Measurements from ENCODE around the gene ZNF236. TPM values are rescaled to one million over a fixed set of nuclear protein-coding genes. Genes with fewer than 3 reads are reported as not detected.

Gene ZNF236
- total and polyA plus RNA-seq, 8 donors, result 2.6 to 13.3 (median 6.7) TPM

- Histone ChIP-seq H3K27me3 (no peaks in the 10 kb centered on the region), H3K4me1 (no peaks in the 10 kb centered on the region), H3K9me3 (no peaks in the 10 kb centered on the region), H3K27ac (no peak overlapping the region), H3K36me3 (no peaks in the 10 kb centered on the region), H3K4me3 (no peak overlapping the region)
- peak in 2 of 6 donors; percentile 57 to 84 for DNase-seq
- TF ChIP-seq, protein P1, sequence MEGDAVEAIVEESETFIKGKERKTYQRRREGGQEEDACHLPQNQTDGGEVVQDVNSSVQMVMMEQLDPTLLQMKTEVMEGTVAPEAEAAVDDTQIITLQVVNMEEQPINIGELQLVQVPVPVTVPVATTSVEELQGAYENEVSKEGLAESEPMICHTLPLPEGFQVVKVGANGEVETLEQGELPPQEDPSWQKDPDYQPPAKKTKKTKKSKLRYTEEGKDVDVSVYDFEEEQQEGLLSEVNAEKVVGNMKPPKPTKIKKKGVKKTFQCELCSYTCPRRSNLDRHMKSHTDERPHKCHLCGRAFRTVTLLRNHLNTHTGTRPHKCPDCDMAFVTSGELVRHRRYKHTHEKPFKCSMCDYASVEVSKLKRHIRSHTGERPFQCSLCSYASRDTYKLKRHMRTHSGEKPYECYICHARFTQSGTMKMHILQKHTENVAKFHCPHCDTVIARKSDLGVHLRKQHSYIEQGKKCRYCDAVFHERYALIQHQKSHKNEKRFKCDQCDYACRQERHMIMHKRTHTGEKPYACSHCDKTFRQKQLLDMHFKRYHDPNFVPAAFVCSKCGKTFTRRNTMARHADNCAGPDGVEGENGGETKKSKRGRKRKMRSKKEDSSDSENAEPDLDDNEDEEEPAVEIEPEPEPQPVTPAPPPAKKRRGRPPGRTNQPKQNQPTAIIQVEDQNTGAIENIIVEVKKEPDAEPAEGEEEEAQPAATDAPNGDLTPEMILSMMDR (IDR thresholded peaks at IDR 0.05), result peak; percentile 80 to 90 (median 87)
- ATAC-seq, result peak; percentile 66 to 89 (median 81)
- WGBS, 2 donors, result 22 to 23% methylated on average over 11 of the region's 11 CpGs
- peak; percentile 78 for FAIRE-seq
- intact Hi-C loops (cut with DNase I), result loop anchor here in 2 of 3 donors (5.0 to 10.0 kb wide), 3 partner anchors 212 to 654 kb away; no protein-coding TSS in a partner anchor
Measured at GRCh38 chr18:77000527-77000926, 178.2 kb downstream of the ZNF236 start.

- no peaks in the 10 kb centered on the region for H3K27me3 ChIP-seq
- 71 to 72% methylated on average over 18 to 19 of the region's 19 CpGs for WGBS, 2 donors
- TF ChIP-seq, protein P1 (IDR thresholded peaks at IDR 0.05), result no peak
- H3K4me1 ChIP-seq, result no peaks in the 10 kb centered on the region
- ATAC-seq (peak in 2 of 4 donors; percentile 7 to 18), DNase-seq (peak in 1 of 6 donors; percentile 53), FAIRE-seq (no peak)
- H3K27ac ChIP-seq, result no peak overlapping the region
- no peaks in the 10 kb centered on the region for H3K9me3 ChIP-seq
- no peaks in the 10 kb centered on the region for H3K36me3 ChIP-seq
- no peak overlapping the region for H3K4me3 ChIP-seq
- intact Hi-C loops (cut with DNase I), result loop anchor here in 2 of 3 donors (5.0 to 10.0 kb wide), 3 partner anchors 211 to 654 kb away; no protein-coding TSS in a partner anchor
Measured at GRCh38 chr18:77001041-77001440, 178.7 kb downstream of the ZNF236 start.

GRCh38 chr18:77001979-77002378 lies 179.6 kb downstream of the ZNF236 start:
- Histone ChIP-seq H3K27ac (no peak overlapping the region), H3K9me3 (no peaks in the 10 kb centered on the region), H3K36me3 (no peaks in the 10 kb centered on the region), H3K4me3 (no peak overlapping the region), H3K27me3 (no peaks in the 10 kb centered on the region), H3K4me1 (no peaks in the 10 kb centered on the region)
- TF ChIP-seq, protein P1 (IDR thresholded peaks at IDR 0.05), result no peak
- ATAC-seq, result no peak
- intact Hi-C loops (cut with DNase I), result loop anchor here in 2 of 3 donors (5.0 to 10.0 kb wide), 3 partner anchors 210 to 653 kb away; no protein-coding TSS in a partner anchor
- 78 to 87% methylated on average over 7 of the region's 7 CpGs for WGBS, 2 donors
- DNase-seq, result no peak
- FAIRE-seq, result no peak

- Histone ChIP-seq H3K9me3 (no peaks in the 10 kb centered on the region), H3K27me3 (no peaks in the 10 kb centered on the region), H3K4me3 (no peak overlapping the region), H3K4me1 (no peaks in the 10 kb centered on the region), H3K27ac (no peak overlapping the region), H3K36me3 (no peaks in the 10 kb centered on the region)
- ATAC-seq (no peak), DNase-seq (no peak), FAIRE-seq (no peak)
- TF ChIP-seq, protein P1 (IDR thresholded peaks at IDR 0.05), result no peak
- WGBS, 2 donors, result 86 to 89% methylated on average over 10 of the region's 10 CpGs
- intact Hi-C loops (cut with DNase I), result loop anchor here in 2 of 3 donors (5.0 to 10.0 kb wide), 3 partner anchors 210 to 652 kb away; no protein-coding TSS in a partner anchor
Measured at GRCh38 chr18:77002496-77002895, 180.1 kb downstream of the ZNF236 start.

GRCh38 chr18:77003316-77003715 lies 181.0 kb downstream of the ZNF236 start:
- H3K36me3 ChIP-seq, result no peaks in the 10 kb centered on the region
- no peak overlapping the region for H3K27ac ChIP-seq
- FAIRE-seq (no peak), ATAC-seq (no peak), DNase-seq (no peak)
- no peaks in the 10 kb centered on the region for H3K4me1 ChIP-seq
- intact Hi-C loops (cut with DNase I), result loop anchor here in 2 of 3 donors (5.0 to 10.0 kb wide), 3 partner anchors 209 to 651 kb away; no protein-coding TSS in a partner anchor
- 85 to 92% methylated on average over 7 of the region's 7 CpGs for WGBS, 2 donors
- no peaks in the 10 kb centered on the region for H3K27me3 ChIP-seq
- H3K9me3 ChIP-seq, result no peaks in the 10 kb centered on the region
- no peak overlapping the region for H3K4me3 ChIP-seq
- TF ChIP-seq, protein P1 (IDR thresholded peaks at IDR 0.05), result no peak
